ENCODE results near the gene SYNC. TPM values are rescaled to one million over a fixed set of nuclear protein-coding genes. Genes with fewer than 3 reads are reported as not detected.
A peak's percentile ranks its signal among the peaks of the same experiment; 100 is the strongest.
"Not testable (repeated sequence)": the region's sequence is repeated elsewhere in the genome, so short reads cannot be mapped to it uniquely, and the experiment has no call there.

SYNC gene
- total RNA-seq, 1 donor from 2014 or later = 16.2 TPM

DNA sequence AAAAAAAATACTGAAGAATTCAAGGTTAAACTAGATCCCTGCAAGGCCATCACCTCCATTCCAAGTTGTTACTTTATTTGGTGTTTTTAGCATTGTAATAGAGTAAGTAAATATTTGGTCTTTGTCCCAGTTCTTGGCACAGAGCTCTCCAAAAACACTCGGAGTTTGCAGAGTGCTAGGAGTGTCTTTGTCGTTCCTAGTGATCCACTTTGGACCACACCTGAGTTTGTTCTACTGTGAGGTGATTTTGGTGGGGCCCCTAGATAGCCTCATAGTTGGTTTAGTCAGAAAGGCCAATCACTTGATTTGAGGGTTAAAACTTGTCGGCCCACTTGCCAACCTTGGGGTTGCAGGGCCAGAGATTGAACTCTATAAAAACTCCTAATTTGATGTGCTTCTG, 25.6 kb downstream of the SYNC start:
- H3K36me3 ChIP-seq = peaks cover 90% of the 10 kb centered on the region
- H3K9me3 ChIP-seq (replicated peaks) = no peaks in the 10 kb centered on the region
- no peak for DNase-seq
- H3K4me1 ChIP-seq = peaks cover 13% of the 10 kb centered on the region
- intact Hi-C loops (cut with micrococcal nuclease) = no loop called here
- no peak for TF ChIP-seq CTCF (IDR thresholded peaks at IDR 0.05; ENCODE audit: borderline replicate concordance)
- no peaks in the 10 kb centered on the region for H3K27me3 ChIP-seq (ENCODE audit: low read depth)
- no peak overlapping the region for H3K4me3 ChIP-seq
- H3K27ac ChIP-seq (replicated peaks) = no peak overlapping the region

DNA sequence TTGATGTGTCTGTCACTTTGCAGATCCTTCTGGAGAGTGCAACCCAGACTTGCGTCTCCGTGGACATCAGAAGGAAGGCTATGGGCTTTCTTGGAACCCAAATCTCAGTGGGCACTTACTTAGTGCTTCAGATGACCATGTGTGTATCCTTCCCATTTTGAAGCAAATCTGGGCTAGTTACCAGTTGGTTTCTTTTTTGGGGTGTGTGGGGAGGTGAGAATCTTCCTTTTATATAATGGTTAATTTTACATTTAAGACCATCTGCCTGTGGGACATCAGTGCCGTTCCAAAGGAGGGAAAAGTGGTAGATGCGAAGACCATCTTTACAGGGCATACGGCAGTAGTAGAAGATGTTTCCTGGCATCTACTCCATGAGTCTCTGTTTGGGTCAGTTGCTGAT, 33.9 kb downstream of the SYNC start:
- H3K9me3 ChIP-seq (replicated peaks); H3K27ac ChIP-seq (replicated peaks); intact Hi-C loops (cut with micrococcal nuclease); H3K27me3 ChIP-seq (ENCODE audit: low read depth); H3K4me3 ChIP-seq; DNase-seq: not testable (repeated sequence)
- H3K36me3 ChIP-seq = peaks cover 97% of the 10 kb centered on the region
- peaks cover 13% of the 10 kb centered on the region for H3K4me1 ChIP-seq

DNA sequence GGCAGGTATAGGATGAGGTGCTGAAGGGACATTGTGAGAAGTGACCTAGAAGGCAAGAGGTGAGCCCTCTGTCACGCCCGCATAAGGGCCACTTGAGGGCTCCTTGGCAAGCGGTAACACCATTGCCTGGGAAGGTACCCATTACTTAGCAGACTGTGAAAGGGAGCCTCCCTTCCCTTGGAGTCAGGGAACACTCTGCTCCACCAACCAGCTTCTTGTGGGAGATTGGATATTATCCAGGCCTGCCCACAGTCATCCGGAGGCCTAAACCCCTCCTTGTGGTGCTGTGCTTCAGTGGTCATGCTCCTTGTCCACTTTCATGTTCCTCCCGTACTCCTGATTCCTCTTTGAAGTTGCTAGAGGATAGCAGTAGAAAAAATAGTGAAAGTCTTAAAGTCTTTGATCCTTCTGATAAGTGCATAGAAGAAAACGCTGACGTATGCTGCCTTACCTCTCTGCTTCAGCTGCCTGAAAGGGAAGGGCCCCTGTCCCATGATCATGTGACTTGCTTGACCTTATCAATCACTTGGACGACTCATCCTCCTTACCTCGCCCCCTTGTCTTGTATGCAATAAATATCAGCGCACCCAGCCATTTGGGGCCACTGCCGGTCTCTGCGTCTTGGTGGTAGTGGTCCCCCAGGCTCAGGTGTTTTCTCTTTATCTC, 35.5 kb downstream of the SYNC start:
- Histone ChIP-seq H3K36me3 (peaks cover 97% of the 10 kb centered on the region), H3K9me3 (replicated peaks) (no peaks in the 10 kb centered on the region), H3K4me1 (peaks cover 13% of the 10 kb centered on the region), H3K27me3 (ENCODE audit: low read depth) (no peaks in the 10 kb centered on the region), H3K27ac (replicated peaks) (no peak overlapping the region), H3K4me3 (no peak overlapping the region)
- TF ChIP-seq CTCF (IDR thresholded peaks at IDR 0.05; ENCODE audit: borderline replicate concordance) = no peak
- intact Hi-C loops (cut with micrococcal nuclease) = no loop called here
- no peak for DNase-seq

- TF ChIP-seq CTCF (IDR thresholded peaks at IDR 0.05; ENCODE audit: borderline replicate concordance) = no peak
- H3K27ac ChIP-seq (replicated peaks) = no peak overlapping the region
- no peaks in the 10 kb centered on the region for H3K9me3 ChIP-seq (replicated peaks)
- H3K4me1 ChIP-seq = peaks cover 13% of the 10 kb centered on the region
- peaks cover 91% of the 10 kb centered on the region for H3K36me3 ChIP-seq
- intact Hi-C loops (cut with micrococcal nuclease) = no loop called here
- no peak overlapping the region for H3K4me3 ChIP-seq
- no peak for DNase-seq
- H3K27me3 ChIP-seq (ENCODE audit: low read depth) = no peaks in the 10 kb centered on the region
These were observed 36.7 kb downstream of the SYNC start for GRCh38 chr1:32665915-32666314.

DNA sequence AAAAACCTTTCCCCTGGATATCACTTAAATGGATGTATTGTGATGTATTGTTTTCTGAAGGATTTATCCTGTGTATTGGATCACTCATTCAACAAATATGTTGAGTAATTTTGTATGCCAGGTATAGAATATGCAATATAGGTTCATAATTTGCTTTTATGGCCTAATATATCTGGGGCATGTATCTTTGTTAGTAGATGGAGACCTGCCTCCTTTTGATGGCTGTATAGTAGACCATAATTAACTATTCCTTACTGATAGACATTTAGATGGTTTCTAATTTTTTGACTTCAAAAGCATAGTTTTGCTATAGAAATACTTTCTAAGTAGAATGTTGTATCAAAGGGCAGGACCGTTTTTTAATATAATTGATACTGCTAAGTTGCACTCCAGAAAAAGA, 43.0 kb downstream of the SYNC start:
- H3K9me3 ChIP-seq (replicated peaks) = no peaks in the 10 kb centered on the region
- DNase-seq = no peak
- TF ChIP-seq CTCF (IDR thresholded peaks at IDR 0.05; ENCODE audit: borderline replicate concordance) = no peak
- H3K27me3 ChIP-seq (ENCODE audit: low read depth) = no peaks in the 10 kb centered on the region
- peaks cover 94% of the 10 kb centered on the region for H3K36me3 ChIP-seq
- no peak overlapping the region for H3K4me3 ChIP-seq
- intact Hi-C loops (cut with micrococcal nuclease) = no loop called here
- no peak overlapping the region for H3K27ac ChIP-seq (replicated peaks)
- H3K4me1 ChIP-seq = peaks cover 17% of the 10 kb centered on the region

GRCh38 chr1:32652244-32652962, 50.2 kb downstream of the SYNC start:
- Histone ChIP-seq H3K27ac (replicated peaks) (peak overlapping the region; percentile 100), H3K4me1 (peaks cover 81% of the 10 kb centered on the region)

More at GRCh38 chr1:32652244-32652962, 50.2 kb downstream of the SYNC start:
- intact Hi-C loops (cut with micrococcal nuclease) = no loop called here
- no peak for TF ChIP-seq CTCF (IDR thresholded peaks at IDR 0.05; ENCODE audit: borderline replicate concordance)
- Histone ChIP-seq H3K36me3 (peaks cover 54% of the 10 kb centered on the region), H3K9me3 (replicated peaks) (no peaks in the 10 kb centered on the region), H3K4me3 (peak overlapping the region; percentile 80), H3K27me3 (ENCODE audit: low read depth) (no peaks in the 10 kb centered on the region)
- DNase-seq = no peak

All from left ventricle myocardium inferior (tissue), 1 donor.